GM19193 (cell line): ENCODE measurements around the gene TRABD2B.

Experiments used
- POLR2A ChIP-seq: IDR thresholded peaks from 4 replicates; pipeline ENCODE4 v1.6.1; 2011; ENCODE audit not compliant: insufficient read depth, insufficient read length; ENCODE audit errors: extremely low read depth

TRABD2B gene

GRCh38 chr1:47809301-47810084 lies 187.7 kb downstream of the TRABD2B start:
- TF ChIP-seq POLR2A, result no peak

GRCh38 chr1:47808612-47809011 lies 188.6 kb downstream of the TRABD2B start:
- TF ChIP-seq POLR2A, result no peak

- no peak for TF ChIP-seq POLR2A
Measured at GRCh38 chr1:47805921-47806361, 191.2 kb downstream of the TRABD2B start.

- TF ChIP-seq POLR2A, result no peak
Measured at GRCh38 chr1:47805018-47805417, 192.2 kb downstream of the TRABD2B start.

GRCh38 chr1:47803815-47804501 lies 193.2 kb downstream of the TRABD2B start:
- no peak for TF ChIP-seq POLR2A

- no peak for TF ChIP-seq POLR2A
Measured at GRCh38 chr1:47797575-47797974, 199.6 kb downstream of the TRABD2B start.

- no peak for TF ChIP-seq POLR2A
Measured at GRCh38 chr1:47796626-47797025, 200.6 kb downstream of the TRABD2B start.

- no peak for TF ChIP-seq POLR2A
Measured at GRCh38 chr1:47795102-47795501, 202.1 kb downstream of the TRABD2B start.

- no peak for TF ChIP-seq POLR2A
Measured at GRCh38 chr1:47794530-47794929, 202.7 kb downstream of the TRABD2B start.

- no peak for TF ChIP-seq POLR2A
Measured at GRCh38 chr1:47794081-47794480, 203.1 kb downstream of the TRABD2B start.

- no peak for TF ChIP-seq POLR2A
Measured at GRCh38 chr1:47793563-47793962, 203.6 kb downstream of the TRABD2B start.

- TF ChIP-seq POLR2A, result no peak
Measured at GRCh38 chr1:47792779-47793178, 204.4 kb downstream of the TRABD2B start.

GRCh38 chr1:47791879-47792608 lies 205.1 kb downstream of the TRABD2B start:
- TF ChIP-seq POLR2A, result no peak

GRCh38 chr1:47788761-47789160 lies 208.4 kb downstream of the TRABD2B start:
- TF ChIP-seq POLR2A, result no peak

GRCh38 chr1:47787560-47787959 lies 209.6 kb downstream of the TRABD2B start:
- no peak for TF ChIP-seq POLR2A

GRCh38 chr1:47786316-47786715 lies 210.9 kb downstream of the TRABD2B start:
- TF ChIP-seq POLR2A, result no peak

- TF ChIP-seq POLR2A, result no peak
Measured at GRCh38 chr1:47785561-47786271, 211.5 kb downstream of the TRABD2B start.
